Keratinocyte (primary cell): Measurements from ENCODE around the gene FAM53B.

Experiments
- EZH2 ChIP-seq: IDR thresholded peaks from one replicate; pipeline ENCODE4 v1.6.1; 2012; ENCODE audit warnings: inconsistent platforms, mild to moderate bottlenecking, low read length, moderate library complexity
- TF ChIP-seq, protein P1 (sequence below), 3 experiments: IDR thresholded peaks in 1 of 3; conservative IDR thresholded peaks in 1 of 3; optimal IDR thresholded peaks in 1 of 3; 2 replicates in 2 of 3; 3 replicates in 1 of 3; pipeline versions ENCODE3 to v1.5.1; 2011; ENCODE audit warnings: low read length in 3 of 3, mild to moderate bottlenecking in 3 of 3, moderate library complexity in 2 of 3, control low read depth in 1 of 3, inconsistent platforms in 1 of 3; ENCODE audit not compliant: insufficient read depth in 2 of 3; ENCODE audit errors: extremely low read depth in 1 of 3

DNA sequence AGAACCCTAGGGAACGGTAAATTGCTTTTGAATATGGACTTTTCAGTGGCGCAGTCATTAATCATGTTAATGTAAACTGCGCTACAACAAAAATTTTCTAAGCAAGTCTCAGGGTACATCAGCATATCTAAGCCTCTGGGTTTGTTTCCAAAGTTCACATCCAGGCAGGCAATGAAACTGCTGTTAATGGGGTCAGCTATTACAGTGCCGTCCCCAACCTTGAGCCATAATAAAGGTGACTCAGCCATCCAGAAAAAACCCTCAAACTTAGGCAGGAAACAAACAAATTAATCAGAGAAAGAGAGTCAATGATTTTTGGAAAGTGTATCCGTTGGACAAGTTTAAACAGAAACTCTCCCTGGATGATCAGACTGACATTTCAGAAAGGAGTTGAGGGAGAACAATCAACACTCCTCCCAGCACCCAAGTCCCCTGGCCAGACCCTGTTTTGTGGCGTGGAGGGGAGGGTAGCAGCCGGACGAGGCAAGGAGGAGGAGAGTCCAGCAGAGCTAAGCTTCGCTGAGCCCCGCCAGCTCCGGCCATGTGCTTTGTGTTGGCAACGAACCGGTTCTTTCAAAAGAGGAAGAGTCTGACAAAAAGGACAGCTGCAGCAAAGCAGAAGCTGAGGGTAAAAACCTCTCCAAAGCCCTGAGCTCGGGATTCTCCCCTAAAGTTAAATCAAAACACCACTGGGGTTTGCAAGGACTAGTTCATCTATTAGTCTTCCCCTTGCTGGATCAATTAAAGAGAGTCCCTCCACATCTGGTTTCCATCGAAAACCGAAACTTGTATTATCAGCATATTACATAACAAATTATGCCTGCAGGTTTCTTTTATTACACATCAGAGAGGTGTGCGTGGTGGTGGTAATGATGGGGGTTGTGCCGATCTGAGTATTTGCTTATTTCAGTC, 3.6 kb downstream of the FAM53B start:
- TF ChIP-seq, protein P1, sequence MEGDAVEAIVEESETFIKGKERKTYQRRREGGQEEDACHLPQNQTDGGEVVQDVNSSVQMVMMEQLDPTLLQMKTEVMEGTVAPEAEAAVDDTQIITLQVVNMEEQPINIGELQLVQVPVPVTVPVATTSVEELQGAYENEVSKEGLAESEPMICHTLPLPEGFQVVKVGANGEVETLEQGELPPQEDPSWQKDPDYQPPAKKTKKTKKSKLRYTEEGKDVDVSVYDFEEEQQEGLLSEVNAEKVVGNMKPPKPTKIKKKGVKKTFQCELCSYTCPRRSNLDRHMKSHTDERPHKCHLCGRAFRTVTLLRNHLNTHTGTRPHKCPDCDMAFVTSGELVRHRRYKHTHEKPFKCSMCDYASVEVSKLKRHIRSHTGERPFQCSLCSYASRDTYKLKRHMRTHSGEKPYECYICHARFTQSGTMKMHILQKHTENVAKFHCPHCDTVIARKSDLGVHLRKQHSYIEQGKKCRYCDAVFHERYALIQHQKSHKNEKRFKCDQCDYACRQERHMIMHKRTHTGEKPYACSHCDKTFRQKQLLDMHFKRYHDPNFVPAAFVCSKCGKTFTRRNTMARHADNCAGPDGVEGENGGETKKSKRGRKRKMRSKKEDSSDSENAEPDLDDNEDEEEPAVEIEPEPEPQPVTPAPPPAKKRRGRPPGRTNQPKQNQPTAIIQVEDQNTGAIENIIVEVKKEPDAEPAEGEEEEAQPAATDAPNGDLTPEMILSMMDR (optimal IDR thresholded peaks at IDR 0.05 in 1 of 3, IDR thresholded peaks at IDR 0.05 in 1 of 3, conservative IDR thresholded peaks at IDR 0.05 in 1 of 3; ENCODE audit: extremely low read depth in 1 of 3, insufficient read depth in 2 of 3, low read length in 3 of 3): no peak
- no peak for TF ChIP-seq EZH2
